A549 (cell line): ENCODE data around the gene FAM229B. TPM values are rescaled to one million over a fixed set of nuclear protein-coding genes. Genes with fewer than 3 reads are reported as not detected.

ENCODE experiments used
- ATAC-seq, 2 experiments: fragments of 200-7000 bp in 1 of 2; fragments of >200 bp in 1 of 2; cut with Nextera tagmentation in 1 of 2; cut with Tn5 transposase in 1 of 2; 3 replicates each; pipeline versions ENCODE4 v1.8.0 to v1.9.1; 2018 to 2020; ENCODE audit warnings: mild to moderate bottlenecking in 1 of 2, moderate library complexity in 1 of 2
- CTCF ChIA-PET: fragments of 300-600 bp; sonication (Branson Sonifier 250); formaldehyde crosslinking; extraction: SDS; loops from one replicate; lab custom pipeline; 2021; ENCODE audit warnings: antibody characterized with exemption, inconsistent platforms; lab: Yijun Ruan, JAX
- POLR2A ChIA-PET: fragments of 350-600 bp; formaldehyde crosslinking; extraction: SDS; loops from one replicate; lab custom pipeline; 2021; ENCODE audit warnings: antibody characterized with exemption, inconsistent platforms; lab: Yijun Ruan, JAX
- DNase-seq, 2 experiments: peaks; one replicate each; pipeline versions ENCODE4 v3.0.0 to v3.0.0-alpha.2; 2011 to 2016; ENCODE audit warnings: low read depth in 1 of 2, low spot score in 1 of 2
- FAIRE-seq: peaks from 2 replicates; lab custom pipeline; 2011; peaks lifted over from hg19 to GRCh38; lab: Jason Lieb, UNC
- H3K27ac ChIP-seq, 2 experiments: fragments of >200 bp; sonication (Bioruptor Twin); formaldehyde crosslinking; 3 replicates each; pipeline ENCODE4 v1.5.1; 2016 to 2017
- H3K4me1 ChIP-seq: fragments of >200 bp; sonication (Bioruptor Twin); formaldehyde crosslinking; 3 replicates; pipeline ENCODE4 v1.6.1; 2016
- H3K4me2 ChIP-seq: fragments of >200 bp; sonication (Bioruptor Twin); formaldehyde crosslinking; 3 replicates; pipeline ENCODE4 v1.6.1; 2016
- H3K4me3 ChIP-seq: fragments of >200 bp; sonication (Bioruptor Twin); formaldehyde crosslinking; 3 replicates; pipeline ENCODE4 v1.5.1; 2016
- H3K9me3 ChIP-seq: fragments of >200 bp; sonication (Bioruptor Twin); formaldehyde crosslinking; 3 replicates; pipeline ENCODE4 v1.6.1; 2016
- BHLHE40 ChIP-seq: IDR thresholded peaks from 2 replicates; pipeline ENCODE4 v1.6.1; 2012; ENCODE audit warnings: low read depth, low read length, inconsistent platforms
- CBX2 ChIP-seq: fragments of 200-600 bp; sonication (generic); IDR thresholded peaks from 2 replicates; pipeline ENCODE4 v1.6.1; 2016; ENCODE audit warnings: low read depth, mild to moderate bottlenecking, borderline replicate concordance
- CHD2 ChIP-seq: fragments of 150-350 bp; IDR thresholded peaks from 2 replicates; pipeline ENCODE4 v1.6.1; 2014; ENCODE audit warnings: low read length; ENCODE audit not compliant: partially characterized antibody
- EHF ChIP-seq: fragments of 250-450 bp; sonication (Bioruptor Pico); IDR thresholded peaks from 2 replicates; pipeline ENCODE4 v1.5.0; 2020; ENCODE audit warnings: mild to moderate bottlenecking
- GATA3 ChIP-seq: IDR thresholded peaks from 2 replicates; pipeline ENCODE4 v1.6.1; 2012; ENCODE audit warnings: borderline replicate concordance
- HEYL ChIP-seq: fragments of 250-450 bp; sonication (Bioruptor Pico); IDR thresholded peaks from 2 replicates; pipeline ENCODE4 v1.8.0; 2021; ENCODE audit warnings: mild to moderate bottlenecking, moderate library complexity
- HOXA7 ChIP-seq: fragments of 250-450 bp; sonication (Bioruptor Pico); IDR thresholded peaks from 2 replicates; pipeline ENCODE4 v1.5.0; 2020; ENCODE audit warnings: mild to moderate bottlenecking, moderate library complexity
- HOXB5 ChIP-seq: fragments of 250-450 bp; sonication (Bioruptor Pico); IDR thresholded peaks from 2 replicates; pipeline ENCODE4 v1.5.0; 2020; ENCODE audit warnings: mild to moderate bottlenecking, moderate library complexity
- JUN ChIP-seq, 2 experiments: fragments of >200 bp; sonication (Bioruptor Twin); formaldehyde crosslinking; IDR thresholded peaks; 2 replicates in 1 of 2; 3 replicates in 1 of 2; pipeline ENCODE4 v1.6.1; 2016 to 2017
- KDM5A ChIP-seq: fragments of 200-600 bp; sonication (generic); IDR thresholded peaks from 2 replicates; pipeline ENCODE4 v1.6.1; 2016; ENCODE audit warnings: antibody characterized with exemption, mild to moderate bottlenecking
- MYC ChIP-seq: IDR thresholded peaks from 2 replicates; pipeline ENCODE4 v1.6.1; 2012; ENCODE audit warnings: mild to moderate bottlenecking, inconsistent platforms, low read length, improper control_type of control experiment, borderline replicate concordance
- POLR2A ChIP-seq: IDR thresholded peaks from 2 replicates; pipeline ENCODE4 v1.6.1; 2012; ENCODE audit warnings: mild to moderate bottlenecking, low read length
- RARB ChIP-seq: fragments of 250-450 bp; sonication (Bioruptor Pico); IDR thresholded peaks from 2 replicates; pipeline ENCODE4 v1.8.0; 2021; ENCODE audit warnings: mild to moderate bottlenecking, moderate library complexity
- RNF2 ChIP-seq: fragments of 200-600 bp; sonication (generic); IDR thresholded peaks from 2 replicates; pipeline ENCODE4 v1.6.1; 2016; ENCODE audit warnings: low read depth, mild to moderate bottlenecking, antibody characterized with exemption, moderate library complexity, borderline replicate concordance
- SMC3 ChIP-seq: fragments of >200 bp; sonication (Bioruptor Twin); formaldehyde crosslinking; IDR thresholded peaks from 3 replicates; pipeline ENCODE4 v1.6.1; 2018; ENCODE audit warnings: inconsistent platforms
- SREBF2 ChIP-seq: fragments of 450-650 bp; IDR thresholded peaks from 2 replicates; pipeline ENCODE4 v1.6.1; 2014; ENCODE audit warnings: mild to moderate bottlenecking, moderate library complexity
- TFCP2L1 ChIP-seq: fragments of 250-450 bp; sonication (Bioruptor Pico); IDR thresholded peaks from 2 replicates; pipeline ENCODE4 v1.5.0; 2021; ENCODE audit warnings: mild to moderate bottlenecking
- TP53 ChIP-seq: fragments of 250-450 bp; sonication (Bioruptor Pico); IDR thresholded peaks from 2 replicates; pipeline ENCODE4 v1.5.0; 2021; ENCODE audit warnings: mild to moderate bottlenecking, moderate library complexity
- ZC3H11A ChIP-seq: fragments of 450-650 bp; IDR thresholded peaks from 2 replicates; pipeline ENCODE4 v1.6.1; 2014; ENCODE audit warnings: antibody characterized with exemption, mild to moderate bottlenecking
- ZFP36 ChIP-seq: fragments of 450-650 bp; IDR thresholded peaks from 2 replicates; pipeline ENCODE4 v1.6.1; 2014; ENCODE audit warnings: borderline replicate concordance; ENCODE audit not compliant: partially characterized antibody
- WGBS: methylation state at CpG from one replicate; pipeline ENCODE4 v1.1.6; 2017; ENCODE audit errors: missing lambda C conversion rate; 5-methylcytosine and 5-hydroxymethylcytosine counted together
- polyA plus RNA-seq, 4 experiments: library from polyadenylated mRNA; depleted of rRNA in 3 of 4; stranded (reverse); fragments of >200 nt; fragmentation: RNase III in 1 of 4; extraction: RNeasy Plus Mini Kit Qiagen cat#74134 plus additional on column Dnase treatment in 1 of 4; gene quantifications; 2 replicates in 3 of 4; 3 replicates in 1 of 4; pipeline ENCODE4 v1.2.3, GENCODE V29; 2011 to 2017
- TF ChIP-seq, protein P1 (sequence below): fragments of 150-350 bp; IDR thresholded peaks from 2 replicates; pipeline ENCODE4 v1.6.1; 2014; ENCODE audit warnings: low read depth, mild to moderate bottlenecking, low read length
- TF ChIP-seq, protein P2 (sequence below): IDR thresholded peaks from 2 replicates; pipeline ENCODE4 v1.6.1; 2012
- TF ChIP-seq, protein P3 (sequence below): fragments of >200 bp; sonication (Bioruptor Twin); formaldehyde crosslinking; IDR thresholded peaks from 3 replicates; pipeline ENCODE4 v1.6.1; 2016
- TF ChIP-seq, protein P4 (sequence below): fragments of >200 bp; sonication (Bioruptor Twin); formaldehyde crosslinking; IDR thresholded peaks from 3 replicates; pipeline ENCODE4 v1.5.1; 2016
- TF ChIP-seq, protein P5 (sequence below): IDR thresholded peaks from 2 replicates; pipeline ENCODE4 v1.6.1; 2012; ENCODE audit warnings: low read depth, borderline replicate concordance
- TF ChIP-seq, protein P6 (sequence below): fragments of >200 bp; sonication (Bioruptor Twin); formaldehyde crosslinking; IDR thresholded peaks from 2 replicates; pipeline ENCODE4 v1.6.1; 2016

Gene FAM229B
- polyA plus RNA-seq, 2 of the 4 experiments (the other 2 are of a cell fraction), result 9.9 to 17.3 TPM

DNA sequence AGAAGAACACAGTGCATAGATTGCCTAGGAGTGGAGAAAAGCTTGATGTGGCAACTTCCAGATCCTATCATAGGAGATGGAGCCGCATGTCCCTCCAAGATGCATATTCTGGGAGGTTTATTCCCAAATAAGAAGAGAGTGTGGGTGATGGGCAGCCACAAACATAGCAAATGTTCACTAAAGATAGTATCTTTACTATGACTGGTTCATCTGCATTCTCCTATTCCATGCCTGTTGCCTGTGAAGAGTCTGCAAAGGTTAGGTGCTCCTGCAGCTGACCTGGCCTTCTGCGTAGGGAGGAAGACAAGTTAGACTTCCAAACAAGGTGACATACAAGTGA is 48.0 kb upstream of the FAM229B start (continued):
- TF ChIP-seq, protein P1, sequence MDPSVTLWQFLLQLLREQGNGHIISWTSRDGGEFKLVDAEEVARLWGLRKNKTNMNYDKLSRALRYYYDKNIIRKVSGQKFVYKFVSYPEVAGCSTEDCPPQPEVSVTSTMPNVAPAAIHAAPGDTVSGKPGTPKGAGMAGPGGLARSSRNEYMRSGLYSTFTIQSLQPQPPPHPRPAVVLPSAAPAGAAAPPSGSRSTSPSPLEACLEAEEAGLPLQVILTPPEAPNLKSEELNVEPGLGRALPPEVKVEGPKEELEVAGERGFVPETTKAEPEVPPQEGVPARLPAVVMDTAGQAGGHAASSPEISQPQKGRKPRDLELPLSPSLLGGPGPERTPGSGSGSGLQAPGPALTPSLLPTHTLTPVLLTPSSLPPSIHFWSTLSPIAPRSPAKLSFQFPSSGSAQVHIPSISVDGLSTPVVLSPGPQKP, result no peak
- TF ChIP-seq, protein P2, sequence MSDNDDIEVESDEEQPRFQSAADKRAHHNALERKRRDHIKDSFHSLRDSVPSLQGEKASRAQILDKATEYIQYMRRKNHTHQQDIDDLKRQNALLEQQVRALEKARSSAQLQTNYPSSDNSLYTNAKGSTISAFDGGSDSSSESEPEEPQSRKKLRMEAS, result no peak
- TF ChIP-seq HOXB5 (CRISPR knock-in tag) (no peak), HEYL (no peak), SMC3 (no peak), RNF2 (no peak), RARB (CRISPR knock-in tag) (no peak), SREBF2 (no peak), KDM5A (no peak), POLR2A (no peak), GATA3 (no peak)
- TF ChIP-seq, all 56 proteins: peak for 0

DNA sequence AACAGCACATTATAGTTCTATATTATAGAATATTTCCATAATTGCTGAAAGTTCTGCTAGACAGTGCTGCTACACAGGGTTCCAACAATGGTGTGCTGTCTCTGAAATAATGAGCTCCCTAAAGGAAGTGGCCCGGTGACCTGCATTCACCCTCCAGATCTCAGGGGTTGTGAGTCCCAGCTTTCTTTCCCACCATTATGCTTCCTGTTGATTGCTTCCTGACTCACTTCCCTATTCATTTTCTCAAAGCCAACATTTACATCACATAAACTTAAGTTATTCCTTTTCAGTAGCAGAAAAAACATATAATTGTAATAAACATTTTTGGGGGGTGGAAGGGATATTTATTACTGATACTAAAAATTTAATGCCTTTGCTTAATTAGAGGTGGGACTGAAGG is 46.4 kb upstream of the FAM229B start:
- POLR2A ChIA-PET, result no interaction called here
- Histone ChIP-seq H3K4me1 (peaks cover 5% of the 10 kb centered on the region; the same call in 1 of the 3 replicates), H3K4me2 (no peak overlapping the region), H3K4me3 (no peak overlapping the region), H3K27ac (no peak overlapping the region), H3K9me3 (no peaks in the 10 kb centered on the region)
- DNase-seq (no peak), FAIRE-seq (no peak), ATAC-seq (no peak)
- CTCF ChIA-PET, result interaction anchor here (0.6 to 2.5 kb wide), 6 partner anchors 10 to 378 kb away, joined by 3 to 16 read pairs (median 6); no protein-coding TSS in a partner anchor
- TF ChIP-seq, protein P2, result no peak
- WGBS, result 8% methylated on average over 1 of the region's 1 CpG

DNA sequence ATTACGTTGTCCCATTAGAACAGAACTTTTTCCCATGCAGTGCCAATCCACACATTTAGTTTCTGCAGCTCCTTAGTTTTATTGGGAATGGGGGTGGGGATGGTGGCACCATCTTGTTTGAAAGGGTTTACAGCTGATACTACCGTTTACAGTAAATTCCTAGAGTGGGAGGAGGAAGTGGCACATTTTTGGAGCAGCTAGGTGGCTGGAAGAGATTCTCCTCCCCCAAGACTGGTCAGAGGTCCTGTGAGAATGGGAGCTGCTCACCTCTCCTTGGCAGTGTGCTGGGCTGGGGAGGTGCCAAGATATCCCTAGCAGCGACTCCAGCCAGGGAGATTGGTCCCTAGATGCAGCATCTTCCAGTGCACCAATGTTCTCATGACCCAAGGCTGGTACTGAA is 45.9 kb upstream of the FAM229B start:
- CTCF ChIA-PET, result interaction anchor here (0.6 to 2.6 kb wide), 14 partner anchors 9 to 606 kb away, joined by 3 to 16 read pairs (median 4); no protein-coding TSS in a partner anchor
- no peaks in the 10 kb centered on the region for H3K9me3 ChIP-seq
- H3K27ac ChIP-seq, result no peak overlapping the region
- no peak overlapping the region for H3K4me3 ChIP-seq
- DNase-seq, result no peak
- no peak for FAIRE-seq
- H3K4me1 ChIP-seq, result peaks cover 5% of the 10 kb centered on the region; the same call in 1 of the 3 replicates
- POLR2A ChIA-PET, result no interaction called here
- TF ChIP-seq, protein P3, sequence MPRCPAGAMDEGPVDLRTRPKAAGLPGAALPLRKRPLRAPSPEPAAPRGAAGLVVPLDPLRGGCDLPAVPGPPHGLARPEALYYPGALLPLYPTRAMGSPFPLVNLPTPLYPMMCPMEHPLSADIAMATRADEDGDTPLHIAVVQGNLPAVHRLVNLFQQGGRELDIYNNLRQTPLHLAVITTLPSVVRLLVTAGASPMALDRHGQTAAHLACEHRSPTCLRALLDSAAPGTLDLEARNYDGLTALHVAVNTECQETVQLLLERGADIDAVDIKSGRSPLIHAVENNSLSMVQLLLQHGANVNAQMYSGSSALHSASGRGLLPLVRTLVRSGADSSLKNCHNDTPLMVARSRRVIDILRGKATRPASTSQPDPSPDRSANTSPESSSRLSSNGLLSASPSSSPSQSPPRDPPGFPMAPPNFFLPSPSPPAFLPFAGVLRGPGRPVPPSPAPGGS, result no peak
- TF ChIP-seq JUN (IDR thresholded peaks at IDR 0.05), result no peak
- no peak for TF ChIP-seq RNF2
- no peak for TF ChIP-seq ZFP36
- TF ChIP-seq CBX2, result no peak
- no peak for TF ChIP-seq EHF
- no peak for TF ChIP-seq ZC3H11A
- TF ChIP-seq TFCP2L1 (CRISPR knock-in tag), result no peak
- TF ChIP-seq, protein P4, sequence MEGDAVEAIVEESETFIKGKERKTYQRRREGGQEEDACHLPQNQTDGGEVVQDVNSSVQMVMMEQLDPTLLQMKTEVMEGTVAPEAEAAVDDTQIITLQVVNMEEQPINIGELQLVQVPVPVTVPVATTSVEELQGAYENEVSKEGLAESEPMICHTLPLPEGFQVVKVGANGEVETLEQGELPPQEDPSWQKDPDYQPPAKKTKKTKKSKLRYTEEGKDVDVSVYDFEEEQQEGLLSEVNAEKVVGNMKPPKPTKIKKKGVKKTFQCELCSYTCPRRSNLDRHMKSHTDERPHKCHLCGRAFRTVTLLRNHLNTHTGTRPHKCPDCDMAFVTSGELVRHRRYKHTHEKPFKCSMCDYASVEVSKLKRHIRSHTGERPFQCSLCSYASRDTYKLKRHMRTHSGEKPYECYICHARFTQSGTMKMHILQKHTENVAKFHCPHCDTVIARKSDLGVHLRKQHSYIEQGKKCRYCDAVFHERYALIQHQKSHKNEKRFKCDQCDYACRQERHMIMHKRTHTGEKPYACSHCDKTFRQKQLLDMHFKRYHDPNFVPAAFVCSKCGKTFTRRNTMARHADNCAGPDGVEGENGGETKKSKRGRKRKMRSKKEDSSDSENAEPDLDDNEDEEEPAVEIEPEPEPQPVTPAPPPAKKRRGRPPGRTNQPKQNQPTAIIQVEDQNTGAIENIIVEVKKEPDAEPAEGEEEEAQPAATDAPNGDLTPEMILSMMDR, result no peak
- TF ChIP-seq TP53 (CRISPR knock-in tag), result no peak
- no peak for TF ChIP-seq HOXA7 (CRISPR knock-in tag)
- no peak for TF ChIP-seq CHD2
- TF ChIP-seq BHLHE40, result no peak
- TF ChIP-seq, protein P5, sequence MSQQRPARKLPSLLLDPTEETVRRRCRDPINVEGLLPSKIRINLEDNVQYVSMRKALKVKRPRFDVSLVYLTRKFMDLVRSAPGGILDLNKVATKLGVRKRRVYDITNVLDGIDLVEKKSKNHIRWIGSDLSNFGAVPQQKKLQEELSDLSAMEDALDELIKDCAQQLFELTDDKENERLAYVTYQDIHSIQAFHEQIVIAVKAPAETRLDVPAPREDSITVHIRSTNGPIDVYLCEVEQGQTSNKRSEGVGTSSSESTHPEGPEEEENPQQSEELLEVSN, result no peak
- TF ChIP-seq, protein P6, sequence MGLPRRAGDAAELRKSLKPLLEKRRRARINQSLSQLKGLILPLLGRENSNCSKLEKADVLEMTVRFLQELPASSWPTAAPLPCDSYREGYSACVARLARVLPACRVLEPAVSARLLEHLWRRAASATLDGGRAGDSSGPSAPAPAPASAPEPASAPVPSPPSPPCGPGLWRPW, result no peak
- no peak for TF ChIP-seq MYC
- WGBS, result 53% methylated on average over 3 of the region's 3 CpGs
- H3K4me2 ChIP-seq, result no peak overlapping the region
- ATAC-seq, result no peak
